Panc1 (cell line): ENCODE measurements around the gene CHSY3. TPM values are rescaled to one million over a fixed set of nuclear protein-coding genes. Genes with fewer than 3 reads are reported as not detected.

Source experiments
- ATAC-seq: fragments of 200-7000 bp; cut with Tn5 transposase; 2 replicates; pipeline ENCODE4 v1.9.1; 2020; ENCODE audit warnings: mild to moderate bottlenecking, moderate library complexity
- BruUV-seq: library from RNA; stranded (reverse); fragments of 400-500 nt; replicated peaks from 2 replicates; lab custom pipeline; 2021; lab: Mats Ljungman, UMichigan
- CTCF ChIA-PET: fragments of 300-600 bp; sonication (Branson Sonifier 250); formaldehyde crosslinking; loops from one replicate; lab custom pipeline; 2022; ENCODE audit warnings: antibody characterized with exemption; lab: Charles Lee
- POLR2A ChIA-PET: fragments of 300-600 bp; sonication (Branson Sonifier 250); formaldehyde crosslinking; loops from one replicate; lab custom pipeline; 2022; ENCODE audit warnings: antibody characterized with exemption; lab: Charles Lee
- DNase-seq: peaks from one replicate; pipeline ENCODE4 v3.0.0-alpha.2; 2010; ENCODE audit warnings: low read depth, low spot score
- H3K27ac ChIP-seq: 2 replicates; pipeline ENCODE4 v1.5.1; 2011; ENCODE audit warnings: mild to moderate bottlenecking, low read length, inconsistent platforms
- H3K27me3 ChIP-seq: fragments of 200-500 bp; sonication (Bioruptor generic); 2 replicates; pipeline ENCODE4 v1.6.0; 2014; ENCODE audit warnings: low read length, inconsistent platforms; ENCODE audit not compliant: control insufficient read depth, insufficient read depth
- H3K36me3 ChIP-seq: fragments of 200-500 bp; sonication (Bioruptor generic); 2 replicates; pipeline ENCODE4 v1.5.1; 2014; ENCODE audit warnings: inconsistent platforms, mild to moderate bottlenecking, low read length, moderate library complexity; ENCODE audit not compliant: control insufficient read depth, insufficient read depth
- H3K4me1 ChIP-seq: 2 replicates; pipeline ENCODE4 v1.5.1; 2011; ENCODE audit warnings: inconsistent platforms, mild to moderate bottlenecking, low read length, moderate library complexity; ENCODE audit not compliant: control insufficient read depth, insufficient read depth
- H3K4me3 ChIP-seq, 2 experiments: 2 replicates each; pipeline ENCODE4 v1.5.1; 2011 to 2012; ENCODE audit warnings: low read depth in 2 of 2, low read length in 2 of 2, mild to moderate bottlenecking in 2 of 2, inconsistent platforms in 1 of 2, moderate library complexity in 1 of 2
- H3K9me3 ChIP-seq: fragments of 200-500 bp; sonication (Bioruptor generic); 2 replicates; pipeline ENCODE4 v1.5.1; 2014; ENCODE audit warnings: low read depth, mild to moderate bottlenecking, inconsistent platforms, low read length, moderate library complexity; ENCODE audit not compliant: control insufficient read depth, insufficient read depth
- POLR2AphosphoS5 ChIP-seq: IDR thresholded peaks from 2 replicates; pipeline ENCODE4 v1.6.1; 2012; ENCODE audit warnings: mild to moderate bottlenecking, low read depth, low read length, moderate library complexity
- SIN3A ChIP-seq: IDR thresholded peaks from 2 replicates; pipeline ENCODE4 v1.6.1; 2012; ENCODE audit warnings: low read depth, mild to moderate bottlenecking, low read length, moderate library complexity, borderline replicate concordance; ENCODE audit not compliant: insufficient read depth
- TCF7L2 ChIP-seq: IDR thresholded peaks from 2 replicates; pipeline ENCODE4 v1.6.1; 2011; ENCODE audit warnings: mild to moderate bottlenecking, low read depth, low read length, inconsistent platforms
- in situ Hi-C: cut with HindIII; loops from 2 replicates; pipeline ENCODE4 v1.10.0; 2016; ENCODE audit warnings: low sequenced_read_pairs, low pct_unique_long_range_greater_than_20kb
- intact Hi-C: fragments of 100-400 bp; cut with micrococcal nuclease; formaldehyde crosslinking; loops from one replicate; pipeline ENCODE4 v1.10.0; 2022; ENCODE audit not compliant: unreplicated experiment
- total RNA-seq: library from RNA; stranded (reverse); gene quantifications from one replicate; pipeline ENCODE4 v1.2.1, GENCODE V29; 2021; ENCODE audit not compliant: unreplicated experiment
- TF ChIP-seq, protein P1 (sequence below), 2 experiments: IDR thresholded peaks; 2 replicates each; pipeline ENCODE4 v1.6.1; 2011 to 2012; ENCODE audit warnings: low read depth in 2 of 2, control low read depth in 1 of 2, low read length in 1 of 2, mild to moderate bottlenecking in 1 of 2, moderate library complexity in 1 of 2; ENCODE audit not compliant: insufficient read depth in 1 of 2
- TF ChIP-seq, protein P2 (sequence below): fragments of 450-650 bp; IDR thresholded peaks from 2 replicates; pipeline ENCODE4 v1.5.1; 2017; ENCODE audit warnings: mild to moderate bottlenecking

CHSY3 gene
- total RNA-seq, 1 experiment from 2014 or later = not detected

DNA sequence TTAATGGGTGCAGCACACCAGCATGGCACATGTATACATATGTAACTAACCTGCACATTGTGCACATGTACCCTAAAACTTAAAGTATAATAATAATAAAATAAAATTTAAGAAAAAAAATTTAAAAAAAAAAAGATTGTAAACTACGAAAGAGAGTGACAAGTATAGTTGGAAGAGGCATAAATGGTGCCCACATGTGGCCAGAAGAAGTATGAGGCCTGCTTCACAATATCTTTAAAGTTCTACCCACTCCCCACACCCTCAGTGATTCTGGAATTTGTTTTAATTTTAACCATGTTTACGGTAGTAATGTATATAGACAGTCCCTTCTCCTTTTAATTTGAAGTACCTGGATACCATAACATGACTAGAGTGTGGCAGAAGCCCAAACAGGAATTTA is 172.7 kb downstream of the CHSY3 start:
- DNase-seq (no peak), ATAC-seq (no peak)
- no TSS peak for BruUV-seq
- ChIA-PET CTCF (no interaction called here), POLR2A (no interaction called here)
- H3K9me3 ChIP-seq = no peaks in the 10 kb centered on the region
- intact Hi-C loops (no loop called here), in situ Hi-C loops (no loop called here)
- H3K27me3 ChIP-seq = no peaks in the 10 kb centered on the region
- H3K4me3 ChIP-seq = no peak overlapping the region
- H3K27ac ChIP-seq = no peak overlapping the region
- no peaks in the 10 kb centered on the region for H3K36me3 ChIP-seq
- TF ChIP-seq TCF7L2 (no peak), POLR2AphosphoS5 (no peak), SIN3A (no peak)
- TF ChIP-seq, protein P1, sequence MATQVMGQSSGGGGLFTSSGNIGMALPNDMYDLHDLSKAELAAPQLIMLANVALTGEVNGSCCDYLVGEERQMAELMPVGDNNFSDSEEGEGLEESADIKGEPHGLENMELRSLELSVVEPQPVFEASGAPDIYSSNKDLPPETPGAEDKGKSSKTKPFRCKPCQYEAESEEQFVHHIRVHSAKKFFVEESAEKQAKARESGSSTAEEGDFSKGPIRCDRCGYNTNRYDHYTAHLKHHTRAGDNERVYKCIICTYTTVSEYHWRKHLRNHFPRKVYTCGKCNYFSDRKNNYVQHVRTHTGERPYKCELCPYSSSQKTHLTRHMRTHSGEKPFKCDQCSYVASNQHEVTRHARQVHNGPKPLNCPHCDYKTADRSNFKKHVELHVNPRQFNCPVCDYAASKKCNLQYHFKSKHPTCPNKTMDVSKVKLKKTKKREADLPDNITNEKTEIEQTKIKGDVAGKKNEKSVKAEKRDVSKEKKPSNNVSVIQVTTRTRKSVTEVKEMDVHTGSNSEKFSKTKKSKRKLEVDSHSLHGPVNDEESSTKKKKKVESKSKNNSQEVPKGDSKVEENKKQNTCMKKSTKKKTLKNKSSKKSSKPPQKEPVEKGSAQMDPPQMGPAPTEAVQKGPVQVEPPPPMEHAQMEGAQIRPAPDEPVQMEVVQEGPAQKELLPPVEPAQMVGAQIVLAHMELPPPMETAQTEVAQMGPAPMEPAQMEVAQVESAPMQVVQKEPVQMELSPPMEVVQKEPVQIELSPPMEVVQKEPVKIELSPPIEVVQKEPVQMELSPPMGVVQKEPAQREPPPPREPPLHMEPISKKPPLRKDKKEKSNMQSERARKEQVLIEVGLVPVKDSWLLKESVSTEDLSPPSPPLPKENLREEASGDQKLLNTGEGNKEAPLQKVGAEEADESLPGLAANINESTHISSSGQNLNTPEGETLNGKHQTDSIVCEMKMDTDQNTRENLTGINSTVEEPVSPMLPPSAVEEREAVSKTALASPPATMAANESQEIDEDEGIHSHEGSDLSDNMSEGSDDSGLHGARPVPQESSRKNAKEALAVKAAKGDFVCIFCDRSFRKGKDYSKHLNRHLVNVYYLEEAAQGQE (IDR thresholded peaks at IDR 0.05; ENCODE audit: insufficient read depth in 1 of 2, low read depth in 2 of 2, low read length in 1 of 2) = no peak
- TF ChIP-seq, protein P2, sequence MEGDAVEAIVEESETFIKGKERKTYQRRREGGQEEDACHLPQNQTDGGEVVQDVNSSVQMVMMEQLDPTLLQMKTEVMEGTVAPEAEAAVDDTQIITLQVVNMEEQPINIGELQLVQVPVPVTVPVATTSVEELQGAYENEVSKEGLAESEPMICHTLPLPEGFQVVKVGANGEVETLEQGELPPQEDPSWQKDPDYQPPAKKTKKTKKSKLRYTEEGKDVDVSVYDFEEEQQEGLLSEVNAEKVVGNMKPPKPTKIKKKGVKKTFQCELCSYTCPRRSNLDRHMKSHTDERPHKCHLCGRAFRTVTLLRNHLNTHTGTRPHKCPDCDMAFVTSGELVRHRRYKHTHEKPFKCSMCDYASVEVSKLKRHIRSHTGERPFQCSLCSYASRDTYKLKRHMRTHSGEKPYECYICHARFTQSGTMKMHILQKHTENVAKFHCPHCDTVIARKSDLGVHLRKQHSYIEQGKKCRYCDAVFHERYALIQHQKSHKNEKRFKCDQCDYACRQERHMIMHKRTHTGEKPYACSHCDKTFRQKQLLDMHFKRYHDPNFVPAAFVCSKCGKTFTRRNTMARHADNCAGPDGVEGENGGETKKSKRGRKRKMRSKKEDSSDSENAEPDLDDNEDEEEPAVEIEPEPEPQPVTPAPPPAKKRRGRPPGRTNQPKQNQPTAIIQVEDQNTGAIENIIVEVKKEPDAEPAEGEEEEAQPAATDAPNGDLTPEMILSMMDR = no peak
- H3K4me1 ChIP-seq = no peaks in the 10 kb centered on the region

DNA sequence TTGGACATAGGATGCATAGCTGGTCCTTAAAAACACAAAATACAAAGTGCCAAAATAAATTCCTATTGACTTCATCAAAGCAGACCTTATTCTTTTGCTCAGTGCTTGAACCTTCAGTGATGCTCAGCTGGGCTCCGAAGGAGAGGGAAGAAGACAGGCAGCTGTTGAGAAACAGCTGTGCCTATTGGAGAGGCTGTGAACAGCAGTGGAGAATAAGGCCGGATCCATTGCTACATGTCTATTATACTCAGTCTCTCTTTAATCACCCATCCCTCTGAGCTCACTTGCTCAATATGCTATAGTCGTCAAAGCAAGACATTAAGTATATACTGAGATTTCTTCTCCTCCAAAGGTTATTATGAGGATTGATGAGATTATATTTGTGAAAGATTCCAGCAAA is 174.4 kb downstream of the CHSY3 start:
- H3K9me3 ChIP-seq = no peaks in the 10 kb centered on the region
- TF ChIP-seq, protein P1 (IDR thresholded peaks at IDR 0.05; ENCODE audit: insufficient read depth in 1 of 2, low read depth in 2 of 2, low read length in 1 of 2) = no peak
- no peak for TF ChIP-seq POLR2AphosphoS5
- TF ChIP-seq TCF7L2 = no peak
- TF ChIP-seq SIN3A = no peak
- TF ChIP-seq, protein P2 = no peak
- POLR2A ChIA-PET = no interaction called here
- H3K4me3 ChIP-seq = no peak overlapping the region
- no TSS peak for BruUV-seq
- no peak overlapping the region for H3K27ac ChIP-seq
- H3K27me3 ChIP-seq = no peaks in the 10 kb centered on the region
- H3K36me3 ChIP-seq = no peaks in the 10 kb centered on the region
- no peaks in the 10 kb centered on the region for H3K4me1 ChIP-seq
- DNase-seq (no peak), ATAC-seq (no peak)
- in situ Hi-C loops (no loop called here), intact Hi-C loops (no loop called here)
- CTCF ChIA-PET = no interaction called here
